Gastrocnemius medialis (tissue), 4 donors: ENCODE measurements around the gene FAM110A.

Experiments used
- CTCF ChIP-seq, 5 experiments: fragments of 450-650 bp in 3 of 5; fragments of 200-600 bp in 2 of 5; sonication (generic) in 2 of 5; IDR thresholded peaks in 4 of 5; conservative IDR thresholded peaks in 1 of 5; 1 replicate in 4 of 5; 2 replicates in 1 of 5; pipeline ENCODE4 v1.5.1; 2016 to 2019; ENCODE audit warnings: antibody characterized with exemption in 5 of 5, mild to moderate bottlenecking in 3 of 5, moderate library complexity in 3 of 5
- POLR2A ChIP-seq, 2 donors: fragments of 450-650 bp; IDR thresholded peaks; one replicate each; pipeline ENCODE4 v1.6.1; 2017; ENCODE audit warnings: antibody characterized with exemption in 2 of 2, mild to moderate bottlenecking in 2 of 2, moderate library complexity in 2 of 2

DNA sequence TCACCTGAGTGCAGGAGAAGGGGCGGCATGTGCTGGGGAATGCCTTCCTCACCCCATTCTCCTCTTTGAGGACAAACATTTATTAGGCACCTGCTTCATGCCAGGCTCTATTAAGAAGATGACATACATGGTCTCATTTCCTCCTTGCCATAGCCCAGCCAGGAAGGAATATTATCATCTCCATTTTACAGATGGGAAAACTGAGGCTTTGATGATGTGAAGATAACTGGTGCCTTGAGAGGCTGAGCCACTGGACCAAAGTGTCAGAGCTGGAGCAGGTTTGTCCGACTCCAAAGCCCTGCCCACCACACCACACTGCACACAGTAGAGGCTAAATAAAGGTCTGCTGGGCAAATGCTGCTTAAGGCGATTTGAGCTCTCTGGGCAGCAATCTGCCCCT is 37.2 kb downstream of the FAM110A start:
- TF ChIP-seq CTCF (IDR thresholded peaks at IDR 0.05 in 4 of 5, conservative IDR thresholded peaks at IDR 0.05 in 1 of 5) (no peak), POLR2A (IDR thresholded peaks at IDR 0.05) (no peak)
